H1 (cell line): ENCODE data around the gene DGKD. TPM values are rescaled to one million over a fixed set of nuclear protein-coding genes. Genes with fewer than 3 reads are reported as not detected.

Source experiments
- EGR1 ChIP-seq: IDR thresholded peaks from 2 replicates; pipeline ENCODE4 v1.6.1; 2011; ENCODE audit warnings: low read depth, low read length, borderline replicate concordance
- EP300 ChIP-seq, 2 experiments: IDR thresholded peaks; 1 replicate in 1 of 2; 2 replicates in 1 of 2; pipeline ENCODE4 v1.6.1; 2011 to 2012; ENCODE audit warnings: low read depth in 2 of 2, low read length in 2 of 2, mild to moderate bottlenecking in 2 of 2, borderline replicate concordance in 1 of 2, inconsistent platforms in 1 of 2, moderate library complexity in 1 of 2
- SIRT6 ChIP-seq: IDR thresholded peaks from one replicate; pipeline ENCODE4 v1.7.1; 2012; ENCODE audit warnings: low read length, inconsistent platforms
- polyA plus RNA-seq, 7 experiments: library from polyadenylated mRNA; depleted of rRNA in 3 of 7; stranded (reverse) in 5 of 7; unstranded in 2 of 7; fragments of >200 nt in 5 of 7; fragments of 200-250 nt in 2 of 7; gene quantifications; 1 replicate in 5 of 7; 2 replicates in 1 of 7; 4 replicates in 1 of 7; pipeline versions ENCODE4 v1.2.1 to v1.2.3, GENCODE V29; 2011 to 2013; ENCODE audit warnings: missing spikeins in 2 of 7, mixed read lengths in 2 of 7
- total RNA-seq: library from RNA; stranded (reverse); fragmentation: NEBNext Ultra II Directional; extraction: Animal tissue kit (Norgen Biotek cat#: 25700); gene quantifications from 2 replicates; pipeline ENCODE4 v1.2.1, GENCODE V29; 2021
- TF ChIP-seq, protein P1 (sequence below): IDR thresholded peaks from 2 replicates; pipeline ENCODE4 v1.6.1; 2012; ENCODE audit warnings: inconsistent platforms

DGKD gene
- total and polyA plus RNA-seq, 2 of the 8 experiments (the other 6 are each of a cell fraction or from before 2014, with no cell fraction given) = 7.7 to 30.9 TPM

DNA sequence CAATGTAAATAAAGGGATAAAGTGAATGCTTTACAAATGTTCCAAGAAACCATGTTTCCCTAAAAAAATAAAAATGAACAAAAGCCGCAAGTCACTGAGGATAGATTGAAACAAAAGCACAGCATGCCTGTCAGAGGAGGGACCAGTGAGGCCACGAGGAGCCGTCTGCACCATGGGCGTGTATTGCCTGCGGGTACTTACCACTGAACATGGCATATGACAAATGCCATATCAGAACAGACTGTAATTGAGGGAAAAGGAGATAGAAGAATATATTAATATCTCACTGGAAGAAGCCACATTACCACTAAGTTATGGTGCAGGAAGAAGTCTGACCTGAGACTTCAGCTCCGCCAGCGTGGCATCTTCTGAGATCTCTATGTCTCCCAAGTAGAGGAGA lies 136.5 kb downstream of the DGKD start (continued):
- no peak for TF ChIP-seq EGR1
- no peak for TF ChIP-seq SIRT6
- TF ChIP-seq EP300 (IDR thresholded peaks at IDR 0.05; ENCODE audit: borderline replicate concordance in 1 of 2, low read depth in 2 of 2, low read length in 2 of 2) = no peak
- TF ChIP-seq, protein P1, sequence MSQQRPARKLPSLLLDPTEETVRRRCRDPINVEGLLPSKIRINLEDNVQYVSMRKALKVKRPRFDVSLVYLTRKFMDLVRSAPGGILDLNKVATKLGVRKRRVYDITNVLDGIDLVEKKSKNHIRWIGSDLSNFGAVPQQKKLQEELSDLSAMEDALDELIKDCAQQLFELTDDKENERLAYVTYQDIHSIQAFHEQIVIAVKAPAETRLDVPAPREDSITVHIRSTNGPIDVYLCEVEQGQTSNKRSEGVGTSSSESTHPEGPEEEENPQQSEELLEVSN = no peak
- TF ChIP-seq, all 59 proteins: peak for 0
